Erythroblast (primary cell): Measurements from ENCODE around the gene MIPOL1.

Experiments
- GATA1 ChIP-seq: IDR thresholded peaks from 2 replicates; pipeline ENCODE4 v1.6.1; 2011; ENCODE audit warnings: low read depth, mild to moderate bottlenecking, control low read depth, low read length, moderate library complexity
- POLR2A ChIP-seq: IDR thresholded peaks from 2 replicates; pipeline ENCODE4 v1.6.1; 2011; ENCODE audit warnings: mild to moderate bottlenecking, low read length

DNA sequence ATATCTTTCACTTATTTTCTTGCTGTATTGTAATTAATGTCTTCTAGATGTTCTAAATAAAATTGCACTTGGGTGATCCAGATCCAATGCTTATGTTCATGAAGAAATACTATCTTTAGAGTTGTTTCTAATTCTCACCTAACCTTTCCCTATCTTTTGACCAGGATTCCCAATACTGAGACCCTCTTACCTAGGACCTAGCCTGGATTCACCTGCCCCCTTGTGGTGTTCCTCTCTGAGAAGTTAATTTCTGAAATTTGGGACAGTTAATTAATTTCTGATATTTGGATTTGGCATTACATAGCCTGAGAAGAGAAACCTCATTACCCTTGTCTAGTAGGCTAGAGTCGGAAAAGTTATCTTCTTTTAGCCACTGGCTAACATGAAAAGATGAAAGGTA lies 367.8 kb downstream of the MIPOL1 start:
- TF ChIP-seq POLR2A: no peak
- no peak for TF ChIP-seq GATA1
